ENCODE data around the gene PIGM. TPM values are rescaled to one million over a fixed set of nuclear protein-coding genes. Genes with fewer than 3 reads are reported as not detected.

The PIGM gene
- total RNA-seq, 2 experiments from 2014 or later = 4.2 to 4.5 TPM

- ChIA-PET CTCF (interaction anchor here (2.6 kb wide), 1 partner anchor 24 kb away, joined by 9 read pairs; no protein-coding TSS in a partner anchor), POLR2A (no interaction called here)
- ATAC-seq = no peak
- Mint-ChIP-seq H3K4me3 (no peak overlapping the region), H3K36me3 (ENCODE audit: low read depth) (no peaks in the 10 kb centered on the region), H3K27me3 (ENCODE audit: low read depth) (peaks cover 30% of the 10 kb centered on the region), H3K9me3 (ENCODE audit: insufficient read depth) (no peaks in the 10 kb centered on the region), H3K4me1 (ENCODE audit: low read depth) (no peaks in the 10 kb centered on the region), H3K27ac (no peak overlapping the region)
- no peak for DNase-seq
These were observed 48.1 kb downstream of the PIGM start for GRCh38 chr1:159983681-159984080.

- Mint-ChIP-seq H3K4me3 (no peak overlapping the region), H3K4me1 (ENCODE audit: low read depth) (no peaks in the 10 kb centered on the region), H3K36me3 (ENCODE audit: low read depth) (no peaks in the 10 kb centered on the region), H3K27ac (no peak overlapping the region), H3K27me3 (ENCODE audit: low read depth) (peaks cover 43% of the 10 kb centered on the region), H3K9me3 (ENCODE audit: insufficient read depth) (no peaks in the 10 kb centered on the region)
- ATAC-seq = no peak
- ChIA-PET CTCF (no interaction called here), POLR2A (no interaction called here)
- DNase-seq = no peak
These were observed 49.5 kb downstream of the PIGM start for GRCh38 chr1:159982280-159982679.

GRCh38 chr1:159981351-159982055 is 50.3 kb downstream of the PIGM start:
- Mint-ChIP-seq H3K36me3 (ENCODE audit: low read depth) (no peaks in the 10 kb centered on the region), H3K27me3 (ENCODE audit: low read depth) (peaks cover 49% of the 10 kb centered on the region)

GRCh38 chr1:159980786-159981185 is 51.0 kb downstream of the PIGM start:
- Mint-ChIP-seq H3K9me3 (ENCODE audit: insufficient read depth) (no peaks in the 10 kb centered on the region), H3K4me3 (no peak overlapping the region), H3K27me3 (ENCODE audit: low read depth) (peaks cover 50% of the 10 kb centered on the region), H3K36me3 (ENCODE audit: low read depth) (no peaks in the 10 kb centered on the region), H3K4me1 (ENCODE audit: low read depth) (no peaks in the 10 kb centered on the region), H3K27ac (no peak overlapping the region)
- no peak for ATAC-seq
- CTCF ChIA-PET = interaction anchor here (1.2 kb wide), 1 partner anchor 27 kb away, joined by 5 read pairs; no protein-coding TSS in a partner anchor
- POLR2A ChIA-PET = no interaction called here
- no peak for DNase-seq

More at GRCh38 chr1:159981351-159982055, 50.3 kb downstream of the PIGM start:
- Mint-ChIP-seq H3K9me3 (ENCODE audit: insufficient read depth) (no peaks in the 10 kb centered on the region), H3K4me1 (ENCODE audit: low read depth) (no peaks in the 10 kb centered on the region), H3K27ac (no peak overlapping the region), H3K4me3 (no peak overlapping the region)
- DNase-seq (no peak), ATAC-seq (no peak)
- ChIA-PET POLR2A (no interaction called here), CTCF (interaction anchor here (1.2 kb wide), 1 partner anchor 26 kb away, joined by 5 read pairs; no protein-coding TSS in a partner anchor)

- no peaks in the 10 kb centered on the region for H3K4me1 Mint-ChIP-seq (ENCODE audit: low read depth)
- POLR2A ChIA-PET = no interaction called here
- CTCF ChIA-PET = interaction anchor here (1.2 kb wide), 1 partner anchor 28 kb away, joined by 5 read pairs; no protein-coding TSS in a partner anchor
- no peaks in the 10 kb centered on the region for H3K36me3 Mint-ChIP-seq (ENCODE audit: low read depth)
- no peak overlapping the region for H3K4me3 Mint-ChIP-seq
- no peak for ATAC-seq
- no peak overlapping the region for H3K27ac Mint-ChIP-seq
- no peak for DNase-seq
- no peaks in the 10 kb centered on the region for H3K9me3 Mint-ChIP-seq (ENCODE audit: insufficient read depth)
- H3K27me3 Mint-ChIP-seq (ENCODE audit: low read depth) = peaks cover 47% of the 10 kb centered on the region
These were observed 51.7 kb downstream of the PIGM start for GRCh38 chr1:159980076-159980475.

GRCh38 chr1:159979257-159979656 is 52.5 kb downstream of the PIGM start:
- POLR2A ChIA-PET = no interaction called here
- no peaks in the 10 kb centered on the region for H3K36me3 Mint-ChIP-seq (ENCODE audit: low read depth)
- CTCF ChIA-PET = interaction anchor here (3.5 kb wide), 1 partner anchor 28 kb away, joined by 17 read pairs; no protein-coding TSS in a partner anchor
- no peaks in the 10 kb centered on the region for H3K4me1 Mint-ChIP-seq (ENCODE audit: low read depth)
- H3K27ac Mint-ChIP-seq = no peak overlapping the region
- H3K9me3 Mint-ChIP-seq (ENCODE audit: insufficient read depth) = no peaks in the 10 kb centered on the region
- peaks cover 45% of the 10 kb centered on the region for H3K27me3 Mint-ChIP-seq (ENCODE audit: low read depth)
- no peak for ATAC-seq
- no peak overlapping the region for H3K4me3 Mint-ChIP-seq
- no peak for DNase-seq

- H3K36me3 Mint-ChIP-seq (ENCODE audit: low read depth) = no peaks in the 10 kb centered on the region
- peaks cover 38% of the 10 kb centered on the region for H3K27me3 Mint-ChIP-seq (ENCODE audit: low read depth)
- ChIA-PET POLR2A (no interaction called here), CTCF (interaction anchor here (3.5 kb wide), 1 partner anchor 29 kb away, joined by 17 read pairs; no protein-coding TSS in a partner anchor)
- H3K9me3 Mint-ChIP-seq (ENCODE audit: insufficient read depth) = no peaks in the 10 kb centered on the region
- DNase-seq = no peak
- H3K4me1 Mint-ChIP-seq (ENCODE audit: low read depth) = no peaks in the 10 kb centered on the region
- no peak overlapping the region for H3K4me3 Mint-ChIP-seq
- no peak for ATAC-seq
- no peak overlapping the region for H3K27ac Mint-ChIP-seq
These were observed 53.7 kb downstream of the PIGM start for GRCh38 chr1:159978107-159978398.

GRCh38 chr1:159977364-159978106 is 54.3 kb downstream of the PIGM start:
- CTCF ChIA-PET = interaction anchor here (3.5 kb wide), 1 partner anchor 30 kb away, joined by 17 read pairs; no protein-coding TSS in a partner anchor
- POLR2A ChIA-PET = no interaction called here
- no peak for ATAC-seq

More at GRCh38 chr1:159977364-159978106, 54.3 kb downstream of the PIGM start:
- H3K36me3 Mint-ChIP-seq (ENCODE audit: low read depth) = no peaks in the 10 kb centered on the region
- H3K27me3 Mint-ChIP-seq (ENCODE audit: low read depth) = peaks cover 36% of the 10 kb centered on the region
- H3K9me3 Mint-ChIP-seq (ENCODE audit: insufficient read depth) = no peaks in the 10 kb centered on the region
- no peaks in the 10 kb centered on the region for H3K4me1 Mint-ChIP-seq (ENCODE audit: low read depth)
- DNase-seq = no peak
- H3K27ac Mint-ChIP-seq = no peak overlapping the region
- H3K4me3 Mint-ChIP-seq = no peak overlapping the region

Other genes with a start within 250 kb of the PIGM start
- under 1 TPM; 0.42 to 0.76 TPM for gene FCRL6, start 229.6 kb downstream of the PIGM start, total RNA-seq
- 1 to 10 TPM in 1 of 2 experiments, under 1 TPM in 1; 0.73 to 1.3 TPM for gene SLAMF8, start 205.1 kb downstream of the PIGM start, total RNA-seq
- gene VSIG8, start 169.3 kb downstream of the PIGM start, total RNA-seq = not detected
- under 1 TPM; 0.34 to 0.79 TPM for gene CFAP45, start 131.8 kb downstream of the PIGM start, total RNA-seq
- gene TAGLN2, start 106.5 kb downstream of the PIGM start, total RNA-seq = 100 to 1,000 TPM; 476 to 510 TPM
- gene IGSF9, start 86.4 kb downstream of the PIGM start, total RNA-seq = not detected
- gene SLAMF9, start 77.8 kb downstream of the PIGM start, total RNA-seq = not detected
- gene KCNJ10, start 38.2 kb upstream of the PIGM start, total RNA-seq = not detected
- not detected for gene KCNJ9, start 49.5 kb upstream of the PIGM start, total RNA-seq
- 10 to 100 TPM; 41.7 to 44.4 TPM for gene IGSF8, start 66.6 kb upstream of the PIGM start, total RNA-seq
- not detected for gene ATP1A2, start 83.8 kb upstream of the PIGM start, total RNA-seq
- gene ATP1A4, start 119.6 kb upstream of the PIGM start, total RNA-seq = not detected
- not detected for gene CASQ1, start 158.6 kb upstream of the PIGM start, total RNA-seq
- 10 to 100 TPM; 27.3 to 35.2 TPM for gene PEA15, start 173.4 kb upstream of the PIGM start, total RNA-seq
- 10 to 100 TPM; 81.9 to 85.9 TPM for gene DCAF8, start 230.6 kb upstream of the PIGM start, total RNA-seq

Measured in activated CD8-positive, alpha-beta T cell treated with anti-CD3 and anti-CD28 coated beads, Interleukin-2, amount 10 ng/mL, durations not matched to agents 7 days and 5 days (primary cell).